Loucy (cell line): ENCODE measurements around the gene NLRC5.

Experiments used
- EZH2phosphoT487 ChIP-seq: fragments of 200-600 bp; IDR thresholded peaks from 2 replicates; pipeline ENCODE4 v1.6.1; 2018; ENCODE audit warnings: antibody characterized with exemption, mild to moderate bottlenecking, moderate library complexity, borderline replicate concordance
- TF ChIP-seq, protein P1 (sequence below): fragments of 200-600 bp; sonication (generic); conservative IDR thresholded peaks from 2 replicates; pipeline ENCODE4 v1.5.1; 2014; ENCODE audit warnings: mild to moderate bottlenecking, antibody characterized with exemption, low read length

DNA sequence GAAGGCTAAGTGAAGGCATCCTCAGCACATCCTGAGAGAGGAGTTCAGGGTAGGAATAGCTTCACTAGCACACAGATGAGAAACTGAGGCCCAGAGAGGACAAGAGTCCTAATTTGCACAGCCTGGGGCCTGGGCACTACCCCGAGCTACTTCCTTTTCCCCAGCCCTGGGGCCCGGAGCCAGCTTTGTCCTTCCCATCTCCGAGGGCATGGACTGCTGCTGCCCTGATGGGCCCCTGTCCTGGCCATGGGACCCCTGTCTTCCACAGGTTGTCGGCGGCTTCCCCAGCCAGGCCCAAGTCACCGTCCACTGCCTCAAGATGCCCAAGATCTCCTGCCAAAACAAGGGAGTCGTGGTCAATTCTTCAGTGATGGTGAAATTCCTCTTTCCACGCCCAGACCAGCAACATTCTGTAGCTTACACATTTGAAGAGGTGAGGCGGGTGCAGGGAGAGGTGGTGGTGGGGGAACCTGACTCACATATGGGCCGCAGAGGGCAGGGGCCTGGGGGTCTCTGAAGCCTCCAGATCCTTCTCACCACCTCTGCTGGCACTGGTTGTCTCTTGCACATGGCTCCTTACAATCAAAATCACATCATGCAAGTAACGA lies 11.4 kb upstream of the NLRC5 start:
- TF ChIP-seq, protein P1, sequence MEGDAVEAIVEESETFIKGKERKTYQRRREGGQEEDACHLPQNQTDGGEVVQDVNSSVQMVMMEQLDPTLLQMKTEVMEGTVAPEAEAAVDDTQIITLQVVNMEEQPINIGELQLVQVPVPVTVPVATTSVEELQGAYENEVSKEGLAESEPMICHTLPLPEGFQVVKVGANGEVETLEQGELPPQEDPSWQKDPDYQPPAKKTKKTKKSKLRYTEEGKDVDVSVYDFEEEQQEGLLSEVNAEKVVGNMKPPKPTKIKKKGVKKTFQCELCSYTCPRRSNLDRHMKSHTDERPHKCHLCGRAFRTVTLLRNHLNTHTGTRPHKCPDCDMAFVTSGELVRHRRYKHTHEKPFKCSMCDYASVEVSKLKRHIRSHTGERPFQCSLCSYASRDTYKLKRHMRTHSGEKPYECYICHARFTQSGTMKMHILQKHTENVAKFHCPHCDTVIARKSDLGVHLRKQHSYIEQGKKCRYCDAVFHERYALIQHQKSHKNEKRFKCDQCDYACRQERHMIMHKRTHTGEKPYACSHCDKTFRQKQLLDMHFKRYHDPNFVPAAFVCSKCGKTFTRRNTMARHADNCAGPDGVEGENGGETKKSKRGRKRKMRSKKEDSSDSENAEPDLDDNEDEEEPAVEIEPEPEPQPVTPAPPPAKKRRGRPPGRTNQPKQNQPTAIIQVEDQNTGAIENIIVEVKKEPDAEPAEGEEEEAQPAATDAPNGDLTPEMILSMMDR, result no peak
- TF ChIP-seq EZH2phosphoT487, result no peak
